GM23338 (cell line): ENCODE results near the gene PPP1R3G. TPM values are rescaled to one million over a fixed set of nuclear protein-coding genes. Genes with fewer than 3 reads are reported as not detected.

Experiments
- ATAC-seq: fragments of 200-7000 bp; cut with Tn5 transposase; 3 replicates; pipeline ENCODE4 v1.9.1; 2020
- DNase-seq: peaks from one replicate; pipeline ENCODE4 v3.0.0-alpha.2; 2015; ENCODE audit warnings: low spot score
- H2AFZ ChIP-seq: fragments of 200-600 bp; sonication (generic); 2 replicates; pipeline ENCODE4 v1.8.0; 2016; ENCODE audit warnings: antibody characterized with exemption, mild to moderate bottlenecking, moderate library complexity
- H3F3A ChIP-seq: fragments of 200-600 bp; sonication (generic); replicated peaks from 2 replicates; pipeline ENCODE4 v1.8.0; 2017; ENCODE audit warnings: antibody characterized with exemption, mixed run types, low read depth
- H3K27ac ChIP-seq: fragments of 200-600 bp; sonication (generic); 2 replicates; pipeline ENCODE4 v1.6.1; 2016; ENCODE audit warnings: low read depth
- H3K27me3 ChIP-seq: fragments of 200-600 bp; sonication (generic); 2 replicates; pipeline ENCODE4 v1.8.0; 2016; ENCODE audit warnings: mild to moderate bottlenecking, mixed run types, moderate library complexity; ENCODE audit not compliant: insufficient read depth
- H3K36me3 ChIP-seq: fragments of 200-600 bp; sonication (generic); 2 replicates; pipeline ENCODE4 v1.8.0; 2016; ENCODE audit warnings: mild to moderate bottlenecking; ENCODE audit not compliant: insufficient read depth
- H3K4me1 ChIP-seq: fragments of 200-600 bp; sonication (generic); 2 replicates; pipeline ENCODE4 v1.8.0; 2016; ENCODE audit warnings: mild to moderate bottlenecking, moderate library complexity; ENCODE audit not compliant: insufficient read depth
- H3K4me2 ChIP-seq: fragments of 200-600 bp; sonication (generic); 2 replicates; pipeline ENCODE4 v1.7.1; 2017; ENCODE audit warnings: mixed run types
- H3K4me3 ChIP-seq: fragments of 200-600 bp; sonication (generic); 2 replicates; pipeline ENCODE4 v1.6.1; 2016; ENCODE audit warnings: mixed run types
- H3K79me2 ChIP-seq: fragments of 200-600 bp; sonication (generic); replicated peaks from 2 replicates; pipeline ENCODE4 v1.8.0; 2017; ENCODE audit warnings: mild to moderate bottlenecking; ENCODE audit not compliant: insufficient read depth
- H3K9me2 ChIP-seq: fragments of 200-600 bp; sonication (generic); 2 replicates; pipeline ENCODE4 v1.8.0; 2017; ENCODE audit not compliant: insufficient read depth
- H4K20me1 ChIP-seq: fragments of 200-600 bp; sonication (generic); replicated peaks from 2 replicates; pipeline ENCODE4 v1.8.0; 2017; ENCODE audit warnings: mild to moderate bottlenecking; ENCODE audit not compliant: insufficient read depth
- H3K27ac Mint-ChIP-seq: 2 replicates; pipeline ENCODE4 v1.8.0; 2020; ENCODE audit warnings: inconsistent platforms, mild to moderate bottlenecking, moderate library complexity, mixed read lengths
- H3K27me3 Mint-ChIP-seq: 3 replicates; pipeline ENCODE4 v1.8.0; 2022; ENCODE audit warnings: low read depth, mild to moderate bottlenecking, moderate library complexity, mixed read lengths, inconsistent platforms; ENCODE audit not compliant: insufficient read depth, poor library complexity
- H3K36me3 Mint-ChIP-seq: 3 replicates; pipeline ENCODE4 v1.8.0; 2021; ENCODE audit warnings: low read depth, mild to moderate bottlenecking, inconsistent platforms, moderate library complexity, mixed read lengths
- H3K4me1 Mint-ChIP-seq: 3 replicates; pipeline ENCODE4 v1.8.0; 2020; ENCODE audit warnings: mild to moderate bottlenecking, inconsistent platforms, mixed read lengths
- H3K4me3 Mint-ChIP-seq: 3 replicates; pipeline ENCODE4 v1.8.0; 2021; ENCODE audit warnings: moderate library complexity, mild to moderate bottlenecking, inconsistent platforms, mixed read lengths
- H3K9me3 Mint-ChIP-seq: 3 replicates; pipeline ENCODE4 v1.8.0; 2020; ENCODE audit warnings: moderate library complexity, mild to moderate bottlenecking, inconsistent platforms, mixed read lengths
- CREB1 ChIP-seq: fragments of 250-450 bp; sonication (Bioruptor Pico); IDR thresholded peaks from 2 replicates; pipeline ENCODE4 v1.5.0; 2020; ENCODE audit warnings: low read depth, mild to moderate bottlenecking, moderate library complexity
- CTCF ChIP-seq, 2 experiments: fragments of 200-600 bp in 1 of 2; sonication (generic) in 1 of 2; conservative IDR thresholded peaks; 2 replicates each; pipeline versions ENCODE4 v1.5.1 to v1.6.1; 2016 to 2017; ENCODE audit warnings: antibody characterized with exemption in 2 of 2, low read depth in 2 of 2, mild to moderate bottlenecking in 2 of 2, moderate library complexity in 1 of 2
- ETS1 ChIP-seq: IDR thresholded peaks from 2 replicates; pipeline ENCODE4 v1.6.1; 2016; ENCODE audit warnings: antibody characterized with exemption
- EZH2 ChIP-seq: fragments of 200-600 bp; sonication (generic); IDR thresholded peaks from one replicate; pipeline ENCODE4 v1.8.0; 2017; ENCODE audit warnings: antibody characterized with exemption, mild to moderate bottlenecking, low read depth; ENCODE audit not compliant: unreplicated experiment
- EZH2phosphoT487 ChIP-seq: fragments of 200-600 bp; sonication (generic); IDR thresholded peaks from one replicate; pipeline ENCODE4 v1.8.1; 2018; ENCODE audit warnings: antibody characterized with exemption; ENCODE audit not compliant: unreplicated experiment
- JUNB ChIP-seq: IDR thresholded peaks from one replicate; pipeline ENCODE4 v1.6.1; 2016; ENCODE audit warnings: antibody characterized with exemption; ENCODE audit not compliant: unreplicated experiment
- NANOG ChIP-seq: IDR thresholded peaks from 2 replicates; pipeline ENCODE4 v1.6.1; 2016; ENCODE audit warnings: antibody characterized with exemption, borderline replicate concordance
- POLR2AphosphoS5 ChIP-seq: IDR thresholded peaks from 2 replicates; pipeline ENCODE4 v1.6.1; 2016; ENCODE audit warnings: antibody characterized with exemption, low read depth
- REST ChIP-seq: IDR thresholded peaks from one replicate; pipeline ENCODE4 v1.6.1; 2018; ENCODE audit warnings: antibody characterized with exemption; ENCODE audit not compliant: unreplicated experiment
- STAT1 ChIP-seq: IDR thresholded peaks from one replicate; pipeline ENCODE4 v1.6.1; 2016; ENCODE audit warnings: antibody characterized with exemption; ENCODE audit not compliant: unreplicated experiment
- ZNF114 ChIP-seq: fragments of 250-450 bp; sonication (Bioruptor Pico); IDR thresholded peaks from 2 replicates; pipeline ENCODE4 v1.5.0; 2020; ENCODE audit warnings: mild to moderate bottlenecking, moderate library complexity
- ZNF331 ChIP-seq: fragments of 250-450 bp; sonication (Bioruptor Pico); IDR thresholded peaks from 2 replicates; pipeline ENCODE4 v1.5.0; 2020; ENCODE audit warnings: low read depth, mild to moderate bottlenecking, moderate library complexity
- ZNF462 ChIP-seq: fragments of 250-450 bp; sonication (Bioruptor Pico); IDR thresholded peaks from 2 replicates; pipeline ENCODE4 v1.5.0; 2020; ENCODE audit warnings: mild to moderate bottlenecking, moderate library complexity
- polyA plus RNA-seq: library from polyadenylated mRNA; unstranded; fragments of >200 nt; fragmentation: Nextera tagmentation; extraction: Ambion mirVana; gene quantifications from 2 replicates; pipeline ENCODE4 v1.2.1, GENCODE V29; 2016
- total RNA-seq: library from RNA; depleted of rRNA; stranded (reverse); fragments of >200 nt; shearing (Covaris generic); gene quantifications from 2 replicates; pipeline ENCODE4 v1.2.3, GENCODE V29; 2014

The PPP1R3G gene
- total and polyA plus RNA-seq, 2 experiments from 2014 or later: 0.13 to 0.24 TPM

GRCh38 chr6:5120011-5120410 is 34.9 kb downstream of the PPP1R3G start:
- no peak for DNase-seq
- peaks cover 11% of the 10 kb centered on the region; the same call in 2 of the 3 replicates for H3K36me3 Mint-ChIP-seq

More at GRCh38 chr6:5120011-5120410, 34.9 kb downstream of the PPP1R3G start:
- Mint-ChIP-seq H3K4me1 (peaks cover 6% of the 10 kb centered on the region; the same call in 1 of the 3 replicates), H3K27ac (no peak overlapping the region), H3K27me3 (peaks cover 5% of the 10 kb centered on the region), H3K4me3 (no peak overlapping the region), H3K9me3 (peaks cover 2% of the 10 kb centered on the region; the same call in 1 of the 3 replicates)
- no peaks in the 10 kb centered on the region for H3K9me2 ChIP-seq
- no peaks in the 10 kb centered on the region for H3K36me3 ChIP-seq
- no peaks in the 10 kb centered on the region for H3K27me3 ChIP-seq
- peaks cover 5% of the 10 kb centered on the region; the same call in 1 of the 2 replicates for H4K20me1 ChIP-seq
- no peaks in the 10 kb centered on the region for H3F3A ChIP-seq
- ATAC-seq: no peak
- no peaks in the 10 kb centered on the region for H3K79me2 ChIP-seq
- TF ChIP-seq JUNB (no peak), CREB1 (no peak), EZH2phosphoT487 (no peak), POLR2AphosphoS5 (no peak), STAT1 (no peak), ZNF462 (CRISPR knock-in tag) (no peak), ZNF114 (CRISPR knock-in tag) (no peak), ZNF331 (CRISPR knock-in tag) (no peak), NANOG (no peak), REST (no peak), EZH2 (no peak), ETS1 (no peak), CTCF (conservative IDR thresholded peaks at IDR 0.05; ENCODE audit: low read depth in 2 of 2) (no peak)
- no peak overlapping the region for H2AFZ ChIP-seq
- no peak overlapping the region for H3K4me3 ChIP-seq
- no peak overlapping the region for H3K27ac ChIP-seq
- no peaks in the 10 kb centered on the region for H3K4me1 ChIP-seq
- H3K4me2 ChIP-seq: no peak overlapping the region
